Uterus (tissue), 2 donors: ENCODE results near the gene XYLT1.

Experiments
- CTCF ChIP-seq, 4 experiments: fragments of 200-600 bp in 2 of 4; fragments of 450-650 bp in 2 of 4; sonication (generic) in 2 of 4; IDR thresholded peaks; one replicate each; pipeline ENCODE4 v1.5.1; 2016 to 2019; ENCODE audit warnings: antibody characterized with exemption in 4 of 4, mild to moderate bottlenecking in 2 of 4, moderate library complexity in 1 of 4
- POLR2A ChIP-seq, 2 donors: fragments of 450-650 bp; IDR thresholded peaks; one replicate each; pipeline ENCODE4 v1.6.1; 2016; ENCODE audit warnings: antibody characterized with exemption in 2 of 2, mild to moderate bottlenecking in 1 of 2, moderate library complexity in 1 of 2

- TF ChIP-seq CTCF (IDR thresholded peaks at IDR 0.05): no peak
- TF ChIP-seq POLR2A (IDR thresholded peaks at IDR 0.05): no peak
Observed at GRCh38 chr16:17160285-17160853, 310.4 kb downstream of the XYLT1 start.
